IPS DF 4.7 (cell line): Measurements from ENCODE around the gene JUN.

Source experiments
- DNase-seq: peaks from one replicate; pipeline ENCODE4 v3.0.0-alpha.2; 2013; ENCODE audit warnings: low spot score; ENCODE audit errors: extremely low read depth

The JUN gene

GRCh38 chr1:58784758-58785441, 1.1 kb upstream of the JUN start:
- no peak for DNase-seq

- DNase-seq: no peak
Observed at GRCh38 chr1:58783090-58783992, 506 bp downstream of the JUN start.

- DNase-seq: no peak
Observed at GRCh38 chr1:58782178-58783089, 1.4 kb downstream of the JUN start.

- DNase-seq: no peak
Observed at GRCh38 chr1:58781541-58782177, 2.2 kb downstream of the JUN start.

GRCh38 chr1:58780836-58781452, 2.9 kb downstream of the JUN start:
- DNase-seq: no peak

GRCh38 chr1:58780411-58780810, 3.4 kb downstream of the JUN start:
- no peak for DNase-seq

- DNase-seq: no peak
Observed at GRCh38 chr1:58779801-58780382, 4.0 kb downstream of the JUN start.

- no peak for DNase-seq
Observed at GRCh38 chr1:58779059-58779754, 4.6 kb downstream of the JUN start.

GRCh38 chr1:58778385-58779000, 5.4 kb downstream of the JUN start:
- no peak for DNase-seq

- no peak for DNase-seq
Observed at GRCh38 chr1:58774027-58774426, 9.8 kb downstream of the JUN start.

GRCh38 chr1:58773406-58773840, 10.4 kb downstream of the JUN start:
- DNase-seq: no peak

GRCh38 chr1:58769809-58770320, 14.0 kb downstream of the JUN start:
- no peak for DNase-seq

GRCh38 chr1:58768971-58769808, 14.7 kb downstream of the JUN start:
- peak; percentile 69 for DNase-seq

- DNase-seq: no peak
Observed at GRCh38 chr1:58768191-58768731, 15.6 kb downstream of the JUN start.

- no peak for DNase-seq
Observed at GRCh38 chr1:58767143-58767542, 16.7 kb downstream of the JUN start.

- DNase-seq: no peak
Observed at GRCh38 chr1:58765441-58765840, 18.4 kb downstream of the JUN start.

- no peak for DNase-seq
Observed at GRCh38 chr1:58765006-58765405, 18.8 kb downstream of the JUN start.
